Prostate gland (tissue), 2 donors: ENCODE data around the gene CADM3. TPM values are rescaled to one million over a fixed set of nuclear protein-coding genes. Genes with fewer than 3 reads are reported as not detected.

Source experiments
- DNase-seq: peaks from one replicate; pipeline ENCODE4 v3.0.0-alpha.2; 2019; ENCODE audit warnings: low spot score
- H3K27ac ChIP-seq, 2 donors: fragments of 200-600 bp; sonication (generic); 2 replicates each; pipeline ENCODE4 v1.5.1; 2017 to 2019
- H3K27me3 ChIP-seq: fragments of 200-600 bp; sonication (generic); replicated peaks from 2 replicates; pipeline ENCODE4 v1.5.1; 2019; ENCODE audit not compliant: insufficient read depth
- H3K36me3 ChIP-seq, 2 donors: fragments of 200-600 bp; sonication (generic); 1 replicate in 1 of 2; 2 replicates in 1 of 2; pipeline versions ENCODE4 v1.5.1 to v1.8.1; 2017 to 2019
- H3K4me1 ChIP-seq: fragments of 200-600 bp; sonication (generic); replicated peaks from 2 replicates; pipeline ENCODE4 v1.5.1; 2019
- H3K4me3 ChIP-seq, 2 donors: fragments of 200-600 bp; sonication (generic); 2 replicates each; pipeline ENCODE4 v1.5.1; 2017 to 2019
- H3K9me3 ChIP-seq: fragments of 200-600 bp; sonication (generic); 2 replicates; pipeline ENCODE4 v1.5.1; 2017
- POLR2A ChIP-seq: fragments of 450-650 bp; IDR thresholded peaks from one replicate; pipeline ENCODE4 v1.6.1; 2016; ENCODE audit warnings: antibody characterized with exemption, mild to moderate bottlenecking
- POLR2AphosphoS5 ChIP-seq: sonication (generic); formaldehyde crosslinking; IDR thresholded peaks from one replicate; pipeline ENCODE4 v1.6.1; 2017; ENCODE audit warnings: antibody characterized with exemption
- WGBS: methylation state at CpG from one replicate; pipeline ENCODE4 v1.1.5; 2018; 5-methylcytosine and 5-hydroxymethylcytosine counted together
- intact Hi-C: fragments of 100-400 bp; cut with DNase I; formaldehyde crosslinking; loops from one replicate; pipeline ENCODE4 v1.14.2; 2022
- total RNA-seq, 2 donors: library from RNA; depleted of rRNA; stranded (reverse); fragments of >200 nt; gene quantifications; one replicate each; pipeline ENCODE4 v1.1.0, GENCODE V29; 2016
- TF ChIP-seq, protein P1 (sequence below), 4 experiments: fragments of 200-600 bp in 2 of 4; fragments of 450-650 bp in 2 of 4; sonication (generic) in 2 of 4; IDR thresholded peaks; 1 replicate in 3 of 4; 2 replicates in 1 of 4; pipeline ENCODE4 v1.5.1; 2016 to 2019; ENCODE audit warnings: antibody characterized with exemption in 4 of 4, mild to moderate bottlenecking in 2 of 4, moderate library complexity in 2 of 4

CADM3 gene
- total RNA-seq, 2 donors from 2014 or later, result 0.23 to 4.7 TPM

DNA sequence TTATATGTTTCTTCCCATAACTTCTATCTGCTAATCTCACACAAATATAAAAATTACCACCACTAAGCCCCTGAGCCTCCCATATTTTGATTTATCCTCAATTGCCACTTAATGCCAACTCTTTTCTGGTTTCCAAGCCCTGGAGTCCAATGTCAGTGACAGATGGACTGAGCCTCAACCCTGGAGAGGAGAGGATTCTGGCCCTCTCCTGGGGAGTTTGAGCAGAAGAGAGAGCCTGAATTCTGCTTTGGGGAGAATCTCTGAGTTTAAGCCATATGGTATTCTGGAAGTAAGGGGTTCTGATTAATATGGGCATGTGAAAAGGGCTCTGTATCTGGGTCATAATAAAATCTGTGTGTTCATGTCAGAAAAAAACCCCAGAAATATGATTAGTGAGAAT, 8.5 kb downstream of the CADM3 start:
- H3K27ac ChIP-seq, result no peak overlapping the region
- no peak for DNase-seq
- intact Hi-C loops, result no loop called here
- no peaks in the 10 kb centered on the region for H3K4me1 ChIP-seq
- peaks cover 2% of the 10 kb centered on the region for H3K27me3 ChIP-seq
- H3K4me3 ChIP-seq, result no peak overlapping the region
- H3K9me3 ChIP-seq, result no peaks in the 10 kb centered on the region
- TF ChIP-seq, protein P1, sequence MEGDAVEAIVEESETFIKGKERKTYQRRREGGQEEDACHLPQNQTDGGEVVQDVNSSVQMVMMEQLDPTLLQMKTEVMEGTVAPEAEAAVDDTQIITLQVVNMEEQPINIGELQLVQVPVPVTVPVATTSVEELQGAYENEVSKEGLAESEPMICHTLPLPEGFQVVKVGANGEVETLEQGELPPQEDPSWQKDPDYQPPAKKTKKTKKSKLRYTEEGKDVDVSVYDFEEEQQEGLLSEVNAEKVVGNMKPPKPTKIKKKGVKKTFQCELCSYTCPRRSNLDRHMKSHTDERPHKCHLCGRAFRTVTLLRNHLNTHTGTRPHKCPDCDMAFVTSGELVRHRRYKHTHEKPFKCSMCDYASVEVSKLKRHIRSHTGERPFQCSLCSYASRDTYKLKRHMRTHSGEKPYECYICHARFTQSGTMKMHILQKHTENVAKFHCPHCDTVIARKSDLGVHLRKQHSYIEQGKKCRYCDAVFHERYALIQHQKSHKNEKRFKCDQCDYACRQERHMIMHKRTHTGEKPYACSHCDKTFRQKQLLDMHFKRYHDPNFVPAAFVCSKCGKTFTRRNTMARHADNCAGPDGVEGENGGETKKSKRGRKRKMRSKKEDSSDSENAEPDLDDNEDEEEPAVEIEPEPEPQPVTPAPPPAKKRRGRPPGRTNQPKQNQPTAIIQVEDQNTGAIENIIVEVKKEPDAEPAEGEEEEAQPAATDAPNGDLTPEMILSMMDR (IDR thresholded peaks at IDR 0.05), result no peak
- TF ChIP-seq POLR2A (no peak), POLR2AphosphoS5 (no peak)
- H3K36me3 ChIP-seq, result no peaks in the 10 kb centered on the region

DNA sequence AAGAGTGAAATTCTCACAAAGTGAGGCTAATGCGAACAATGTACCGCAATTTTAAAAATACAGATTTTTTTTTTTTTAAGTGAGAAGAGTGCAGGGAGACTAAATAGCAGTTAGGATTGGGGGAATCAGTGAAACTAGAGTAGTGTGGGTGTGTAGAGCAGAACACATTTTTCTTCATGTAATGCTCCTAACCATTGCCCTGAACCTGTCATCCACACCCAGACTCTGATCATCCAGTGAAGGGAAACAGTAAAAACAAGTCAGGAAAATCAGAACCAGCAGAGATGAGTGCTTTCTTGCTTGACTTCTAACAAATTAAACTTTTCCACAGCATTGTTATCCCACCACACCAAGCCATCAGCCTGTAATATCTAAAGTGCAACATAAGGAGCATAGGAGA, 9.1 kb downstream of the CADM3 start:
- WGBS, result 95% methylated on average over 2 of the region's 2 CpGs

GRCh38 chr1:159181328-159182024, 10.1 kb downstream of the CADM3 start:
- no peaks in the 10 kb centered on the region for H3K36me3 ChIP-seq
- no peak overlapping the region for H3K27ac ChIP-seq
- intact Hi-C loops, result no loop called here
- peaks cover 2% of the 10 kb centered on the region for H3K27me3 ChIP-seq
- H3K4me3 ChIP-seq, result no peak overlapping the region
- TF ChIP-seq POLR2AphosphoS5, result no peak
- TF ChIP-seq, protein P1 (IDR thresholded peaks at IDR 0.05), result no peak
- TF ChIP-seq POLR2A, result no peak
- no peak for DNase-seq
- no peaks in the 10 kb centered on the region for H3K4me1 ChIP-seq
- no peaks in the 10 kb centered on the region for H3K9me3 ChIP-seq
- 28% methylated on average over 4 of the region's 4 CpGs for WGBS

More for the DNA sequence above, 9.1 kb downstream of the CADM3 start:
- TF ChIP-seq, protein P1 (IDR thresholded peaks at IDR 0.05), result no peak
- TF ChIP-seq POLR2AphosphoS5, result no peak
- TF ChIP-seq POLR2A, result no peak
- no peak for DNase-seq
- no peaks in the 10 kb centered on the region for H3K36me3 ChIP-seq
- H3K27ac ChIP-seq, result no peak overlapping the region
- H3K4me3 ChIP-seq, result no peak overlapping the region
- no peaks in the 10 kb centered on the region for H3K9me3 ChIP-seq
- intact Hi-C loops, result no loop called here
- H3K4me1 ChIP-seq, result no peaks in the 10 kb centered on the region
- peaks cover 2% of the 10 kb centered on the region for H3K27me3 ChIP-seq

DNA sequence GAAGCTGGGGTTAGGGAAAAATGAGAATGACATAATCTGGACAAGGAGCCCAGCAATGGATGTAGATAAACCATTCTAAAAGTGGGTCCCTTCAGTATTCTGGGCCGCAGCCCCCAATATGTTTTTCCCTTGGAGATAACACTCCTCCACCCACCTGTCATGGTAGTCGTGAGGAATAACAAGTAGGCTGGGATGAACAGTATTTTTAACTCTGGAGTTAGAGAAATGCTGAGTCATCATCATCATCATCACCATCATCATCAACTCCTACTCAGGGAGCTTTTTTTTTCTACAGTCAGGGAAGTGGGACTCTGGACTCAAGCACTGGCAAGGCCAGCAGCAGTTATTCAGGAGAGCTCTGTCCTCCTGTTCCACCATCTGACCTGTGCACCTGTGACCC, 12.8 kb downstream of the CADM3 start:
- no peaks in the 10 kb centered on the region for H3K9me3 ChIP-seq
- no peak for DNase-seq
- H3K36me3 ChIP-seq, result no peaks in the 10 kb centered on the region
- TF ChIP-seq POLR2A (no peak), POLR2AphosphoS5 (no peak)
- TF ChIP-seq, protein P1 (IDR thresholded peaks at IDR 0.05), result no peak
- no peaks in the 10 kb centered on the region for H3K4me1 ChIP-seq
- no peak overlapping the region for H3K27ac ChIP-seq
- intact Hi-C loops, result no loop called here
- H3K4me3 ChIP-seq, result no peak overlapping the region
- peaks cover 2% of the 10 kb centered on the region for H3K27me3 ChIP-seq
- 80% methylated on average over 2 of the region's 2 CpGs for WGBS

DNA sequence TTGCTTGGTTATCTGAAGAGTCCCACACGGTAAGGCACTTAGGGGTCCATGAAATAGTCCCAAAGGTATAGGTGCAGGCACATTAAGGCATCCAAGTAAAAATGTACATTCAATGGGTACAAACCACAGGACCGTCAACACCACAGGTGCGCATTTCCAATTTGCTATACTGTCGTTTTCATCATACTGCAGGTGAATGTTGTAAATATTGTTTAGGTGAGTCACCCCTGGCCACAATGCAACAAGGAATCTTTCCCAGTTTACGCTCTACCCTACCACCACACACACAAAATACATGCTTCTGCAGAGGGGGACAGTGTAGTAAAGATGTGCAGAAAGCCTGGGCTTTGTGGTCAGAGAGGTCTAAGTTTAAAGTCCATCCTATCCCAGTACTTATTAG, 13.7 kb downstream of the CADM3 start:
- DNase-seq, result no peak
- no peaks in the 10 kb centered on the region for H3K36me3 ChIP-seq
- peaks cover 4% of the 10 kb centered on the region for H3K27me3 ChIP-seq
- no peaks in the 10 kb centered on the region for H3K9me3 ChIP-seq
- intact Hi-C loops, result no loop called here
- WGBS, result 68% methylated on average over 5 of the region's 5 CpGs
- H3K27ac ChIP-seq, result no peak overlapping the region
- H3K4me3 ChIP-seq, result no peak overlapping the region
- H3K4me1 ChIP-seq, result no peaks in the 10 kb centered on the region
- TF ChIP-seq POLR2AphosphoS5 (no peak), POLR2A (no peak)
- TF ChIP-seq, protein P1 (IDR thresholded peaks at IDR 0.05), result no peak
